Measurements from ENCODE around the gene ANKRD44.
"Not testable (repeated sequence)": the region's sequence is repeated elsewhere in the genome, so short reads cannot be mapped to it uniquely, and the experiment has no call there.

ANKRD44 gene

GRCh38 chr2:197315371-197315770, 4.8 kb upstream of the ANKRD44 start:
- no peak for DNase-seq

- DNase-seq: no peak
Measured at GRCh38 chr2:197312186-197312585, 1.6 kb upstream of the ANKRD44 start.

GRCh38 chr2:197311421-197312033, 947 bp upstream of the ANKRD44 start:
- peak in 1 of 2 experiments; percentile 22 for DNase-seq

GRCh38 chr2:197310987-197311420, 424 bp upstream of the ANKRD44 start:
- no peak for DNase-seq

GRCh38 chr2:197309691-197310231, 819 bp downstream of the ANKRD44 start:
- DNase-seq: peak in 1 of 2 experiments; percentile 46

GRCh38 chr2:197308996-197309690, 1.4 kb downstream of the ANKRD44 start:
- DNase-seq: no peak

GRCh38 chr2:197308585-197308984, 2.0 kb downstream of the ANKRD44 start:
- no peak for DNase-seq

- no peak for DNase-seq
Measured at GRCh38 chr2:197307933-197308521, 2.6 kb downstream of the ANKRD44 start.

- no peak for DNase-seq
Measured at GRCh38 chr2:197307236-197307932, 3.2 kb downstream of the ANKRD44 start.

- no peak for DNase-seq
Measured at GRCh38 chr2:197306696-197307040, 3.9 kb downstream of the ANKRD44 start.

GRCh38 chr2:197306024-197306695, 4.4 kb downstream of the ANKRD44 start:
- DNase-seq: no peak

GRCh38 chr2:197304556-197305011, 6.0 kb downstream of the ANKRD44 start:
- DNase-seq: no peak

GRCh38 chr2:197300139-197300538, 10.4 kb downstream of the ANKRD44 start:
- no peak for DNase-seq

GRCh38 chr2:197298609-197299008, 12.0 kb downstream of the ANKRD44 start:
- no peak for DNase-seq

GRCh38 chr2:197297772-197298318, 12.7 kb downstream of the ANKRD44 start:
- DNase-seq: no peak

GRCh38 chr2:197297266-197297665, 13.3 kb downstream of the ANKRD44 start:
- DNase-seq: no peak

GRCh38 chr2:197296835-197297234, 13.7 kb downstream of the ANKRD44 start:
- no peak for DNase-seq

- no peak for DNase-seq
Measured at GRCh38 chr2:197294260-197294659, 16.3 kb downstream of the ANKRD44 start.

GRCh38 chr2:197293252-197294007, 17.1 kb downstream of the ANKRD44 start:
- no peak for DNase-seq

- no peak for DNase-seq
Measured at GRCh38 chr2:197292619-197293018, 18.0 kb downstream of the ANKRD44 start.

- not testable (repeated sequence) for DNase-seq
Measured at GRCh38 chr2:197287596-197287932, 23.0 kb downstream of the ANKRD44 start.

Data from NCI-H526 (cell line).